Measurements from ENCODE around the gene SUN1.
"Not testable (repeated sequence)": the region's sequence is repeated elsewhere in the genome, so short reads cannot be mapped to it uniquely, and the experiment has no call there.

Gene SUN1

GRCh38 chr7:832167-832967 lies at the start of gene SUN1:
Gene SUN1 (plus strand): TSS chr7:832476. CDS start chr7:832525, 49 bp downstream.
- DNase-seq (ENCODE audit: low read depth in 2 of 2, low spot score in 1 of 2): peak; percentile 30 to 44

- DNase-seq (ENCODE audit: low read depth in 2 of 2, low spot score in 1 of 2): no peak
These were observed 49.4 kb upstream of the SUN1 start for GRCh38 chr7:782718-783449.

GRCh38 chr7:783556-784490 lies 48.5 kb upstream of the SUN1 start:
- DNase-seq (ENCODE audit: low read depth in 2 of 2, low spot score in 1 of 2): no peak

- DNase-seq (ENCODE audit: low read depth in 2 of 2, low spot score in 1 of 2): no peak
These were observed 47.3 kb upstream of the SUN1 start for GRCh38 chr7:784971-785370.

GRCh38 chr7:785416-785815 lies 46.9 kb upstream of the SUN1 start:
- no peak for DNase-seq (ENCODE audit: low read depth in 2 of 2, low spot score in 1 of 2)

GRCh38 chr7:786472-787255 lies 45.6 kb upstream of the SUN1 start:
- peak; percentile 34 to 67 for DNase-seq (ENCODE audit: low read depth in 2 of 2, low spot score in 1 of 2)

GRCh38 chr7:787332-788240 lies 44.7 kb upstream of the SUN1 start:
- DNase-seq (ENCODE audit: low read depth in 2 of 2, low spot score in 1 of 2): no peak

GRCh38 chr7:791519-791918 lies 40.8 kb upstream of the SUN1 start:
- DNase-seq (ENCODE audit: low read depth in 2 of 2, low spot score in 1 of 2): no peak

GRCh38 chr7:794207-794606 lies 38.1 kb upstream of the SUN1 start:
- no peak for DNase-seq (ENCODE audit: low read depth in 2 of 2, low spot score in 1 of 2)

- DNase-seq (ENCODE audit: low read depth in 2 of 2, low spot score in 1 of 2): no peak
These were observed 37.5 kb upstream of the SUN1 start for GRCh38 chr7:794671-795329.

- not testable (repeated sequence) for DNase-seq (ENCODE audit: low read depth in 2 of 2, low spot score in 1 of 2)
These were observed 35.7 kb upstream of the SUN1 start for GRCh38 chr7:796434-797169.

- DNase-seq (ENCODE audit: low read depth in 2 of 2, low spot score in 1 of 2): no peak
These were observed 33.3 kb upstream of the SUN1 start for GRCh38 chr7:798921-799470.

- no peak for DNase-seq (ENCODE audit: low read depth in 2 of 2, low spot score in 1 of 2)
These were observed 31.6 kb upstream of the SUN1 start for GRCh38 chr7:800692-801091.

- DNase-seq (ENCODE audit: low read depth in 2 of 2, low spot score in 1 of 2): not testable (repeated sequence)
These were observed 30.9 kb upstream of the SUN1 start for GRCh38 chr7:801351-801750.

GRCh38 chr7:801940-802381 lies 30.3 kb upstream of the SUN1 start:
- no peak for DNase-seq (ENCODE audit: low read depth in 2 of 2, low spot score in 1 of 2)

GRCh38 chr7:802500-803242 lies 29.6 kb upstream of the SUN1 start:
- DNase-seq (ENCODE audit: low read depth in 2 of 2, low spot score in 1 of 2): no peak

GRCh38 chr7:803243-803635 lies 29.0 kb upstream of the SUN1 start:
- DNase-seq (ENCODE audit: low read depth in 2 of 2, low spot score in 1 of 2): no peak

Measured in stimulated activated CD8-positive, alpha-beta memory T cell treated with anti-CD3 and anti-CD28 coated beads, Interleukin-4, amount 100 ng/mL, for 4 hours (primary cell).